ENCODE measurements around the gene RRAS. TPM values are rescaled to one million over a fixed set of nuclear protein-coding genes. Genes with fewer than 3 reads are reported as not detected.

RRAS gene
- 10 to 100 TPM; 43.9 to 89.8 (median 48.6) TPM for total RNA-seq
- long read RNA-seq, donor 1, transcript RRAS-201 (6 exons, 1,044 nt) = major isoform, 161 of 190 reads
- long read RNA-seq, donor 1, partial matches to known transcripts = 22 of 190 reads
- long read RNA-seq, donor 1, other reads (novel, unspliced or antisense) = 7 of 190 reads
- long read RNA-seq, donor 2, partial matches to known transcripts = 1 of 2 reads
- long read RNA-seq, donor 2, other reads (novel, unspliced or antisense) = 1 of 2 reads

DNA sequence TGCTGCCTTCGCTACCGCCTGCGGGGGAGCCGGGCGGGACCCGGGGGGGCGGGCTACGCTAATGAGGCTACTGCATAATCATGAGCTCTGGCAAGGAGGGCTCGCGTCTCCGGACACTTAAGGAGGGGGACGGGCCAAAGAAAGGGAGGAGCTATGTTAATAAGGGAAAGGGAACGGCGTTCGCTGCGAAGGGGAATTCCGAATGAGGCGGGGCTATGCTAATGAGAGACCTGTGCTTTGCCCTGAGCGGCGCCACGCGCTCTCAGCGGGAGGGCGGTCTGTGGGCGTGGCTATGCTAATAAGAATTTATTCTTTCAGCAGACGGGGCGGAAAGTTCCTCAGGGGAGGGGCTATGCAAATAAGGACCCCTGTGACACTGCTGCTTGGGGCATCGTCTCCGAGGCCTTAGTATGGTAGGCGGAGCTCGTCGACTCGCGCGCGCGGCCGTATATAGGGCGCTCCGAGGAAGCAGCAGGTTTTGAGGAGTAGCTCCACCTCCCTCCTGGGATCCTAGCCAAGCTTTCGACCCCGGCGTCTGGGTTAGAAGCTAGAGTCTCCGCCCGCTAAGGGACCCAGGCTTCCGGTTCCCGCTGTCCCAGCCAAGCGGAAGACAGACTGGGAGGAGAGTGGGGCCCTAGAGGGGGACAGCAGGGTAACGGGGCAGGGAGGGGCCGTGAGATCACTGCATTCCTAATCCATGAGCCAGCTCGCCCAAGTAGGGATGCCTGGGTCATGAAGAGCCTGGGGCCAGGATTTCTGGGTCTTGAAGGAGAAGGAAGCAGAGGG, at the start of gene RRAS:
Gene RRAS, minus strand, starts transcription at position 31 of the 786 bp plus-strand sequence. CDS start 45 bp downstream, outside the sequence.
- peak; percentile 99 to 100 (median 100) for DNase-seq
- no peaks in the 10 kb centered on the region for H3K9me3 ChIP-seq
- intact Hi-C loops (cut with DNase I, micrococcal nuclease) = no loop called here
- H3K36me3 ChIP-seq (ENCODE audit: low read depth) = peaks cover 5% of the 10 kb centered on the region
- H3K4me3 ChIP-seq = peak within 1 kb of the TSS; percentile 28
- peak; percentile 73 for ATAC-seq
- TF ChIP-seq, protein P1, sequence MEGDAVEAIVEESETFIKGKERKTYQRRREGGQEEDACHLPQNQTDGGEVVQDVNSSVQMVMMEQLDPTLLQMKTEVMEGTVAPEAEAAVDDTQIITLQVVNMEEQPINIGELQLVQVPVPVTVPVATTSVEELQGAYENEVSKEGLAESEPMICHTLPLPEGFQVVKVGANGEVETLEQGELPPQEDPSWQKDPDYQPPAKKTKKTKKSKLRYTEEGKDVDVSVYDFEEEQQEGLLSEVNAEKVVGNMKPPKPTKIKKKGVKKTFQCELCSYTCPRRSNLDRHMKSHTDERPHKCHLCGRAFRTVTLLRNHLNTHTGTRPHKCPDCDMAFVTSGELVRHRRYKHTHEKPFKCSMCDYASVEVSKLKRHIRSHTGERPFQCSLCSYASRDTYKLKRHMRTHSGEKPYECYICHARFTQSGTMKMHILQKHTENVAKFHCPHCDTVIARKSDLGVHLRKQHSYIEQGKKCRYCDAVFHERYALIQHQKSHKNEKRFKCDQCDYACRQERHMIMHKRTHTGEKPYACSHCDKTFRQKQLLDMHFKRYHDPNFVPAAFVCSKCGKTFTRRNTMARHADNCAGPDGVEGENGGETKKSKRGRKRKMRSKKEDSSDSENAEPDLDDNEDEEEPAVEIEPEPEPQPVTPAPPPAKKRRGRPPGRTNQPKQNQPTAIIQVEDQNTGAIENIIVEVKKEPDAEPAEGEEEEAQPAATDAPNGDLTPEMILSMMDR (IDR thresholded peaks at IDR 0.05) = peak; percentile 11
- H3K4me1 ChIP-seq (ENCODE audit: low read depth) = peaks cover 32% of the 10 kb centered on the region

DNA sequence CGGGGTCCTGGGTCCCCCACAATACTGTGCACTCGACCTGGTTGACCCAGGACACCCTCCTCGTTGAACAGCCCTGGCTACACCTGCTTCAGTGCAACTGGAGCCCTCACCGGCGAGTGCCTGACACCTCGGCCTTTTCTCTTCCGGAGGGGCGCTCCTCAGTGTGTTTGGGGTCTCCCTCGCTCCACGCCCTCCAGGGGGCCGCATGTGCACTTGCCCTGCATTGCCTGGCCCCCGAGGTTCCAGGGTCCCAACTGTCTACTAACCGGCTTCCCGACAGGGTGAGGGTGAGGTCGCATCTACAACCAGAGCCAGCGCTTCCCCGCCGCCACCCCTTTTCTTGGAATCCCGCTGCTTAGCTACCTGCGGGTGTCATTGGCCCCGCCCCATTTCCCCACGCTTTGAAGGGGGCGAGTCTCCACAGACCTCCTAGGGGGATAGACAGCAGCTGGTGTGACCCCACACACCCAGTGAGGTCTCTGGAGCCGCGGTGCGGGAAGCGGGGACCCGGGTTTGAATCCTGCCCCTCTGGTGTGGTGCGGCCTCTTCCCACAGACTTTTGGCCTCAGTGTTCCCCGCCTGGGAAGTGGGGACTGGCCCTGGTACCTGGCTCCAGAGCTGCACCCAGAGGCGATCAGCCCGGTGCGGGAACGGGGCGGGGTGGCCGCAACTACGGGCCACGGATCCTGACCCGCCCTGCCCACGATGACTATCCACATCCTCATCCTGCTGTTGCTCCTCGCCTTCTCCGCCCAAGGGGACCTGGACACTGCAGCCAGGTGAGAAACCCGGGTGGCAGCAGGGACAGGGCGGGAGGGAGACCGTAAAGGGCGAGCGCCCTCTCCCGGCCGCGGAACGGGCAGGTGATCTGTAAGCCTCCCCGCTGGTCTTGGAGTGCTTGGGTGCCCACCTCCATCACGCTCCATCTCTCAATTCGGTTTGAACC, 49.5 kb upstream of the RRAS start, which contains the start of gene ADM5:
Gene ADM5, plus strand, starts transcription at position 462 of the 946 bp plus-strand sequence. Its CDS starts 244 bp downstream, at position 706.
- DNase-seq (peak in 2 of 3 donors; percentile 78), ATAC-seq (peak; percentile 84)
- peaks cover 17% of the 10 kb centered on the region for H3K4me1 ChIP-seq (ENCODE audit: low read depth)
- intact Hi-C loops (cut with DNase I, micrococcal nuclease) = loop anchor here in 1 of 2 donors (10.0 kb wide), 1 partner anchor 105 kb away; the partner anchor contains the start of genes NOSIP and PRRG2
- TF ChIP-seq, protein P1 (IDR thresholded peaks at IDR 0.05) = no peak
- no peaks in the 10 kb centered on the region for H3K36me3 ChIP-seq (ENCODE audit: low read depth)
- H3K4me3 ChIP-seq = no peak within 1 kb of the TSS
- no peaks in the 10 kb centered on the region for H3K9me3 ChIP-seq

DNA sequence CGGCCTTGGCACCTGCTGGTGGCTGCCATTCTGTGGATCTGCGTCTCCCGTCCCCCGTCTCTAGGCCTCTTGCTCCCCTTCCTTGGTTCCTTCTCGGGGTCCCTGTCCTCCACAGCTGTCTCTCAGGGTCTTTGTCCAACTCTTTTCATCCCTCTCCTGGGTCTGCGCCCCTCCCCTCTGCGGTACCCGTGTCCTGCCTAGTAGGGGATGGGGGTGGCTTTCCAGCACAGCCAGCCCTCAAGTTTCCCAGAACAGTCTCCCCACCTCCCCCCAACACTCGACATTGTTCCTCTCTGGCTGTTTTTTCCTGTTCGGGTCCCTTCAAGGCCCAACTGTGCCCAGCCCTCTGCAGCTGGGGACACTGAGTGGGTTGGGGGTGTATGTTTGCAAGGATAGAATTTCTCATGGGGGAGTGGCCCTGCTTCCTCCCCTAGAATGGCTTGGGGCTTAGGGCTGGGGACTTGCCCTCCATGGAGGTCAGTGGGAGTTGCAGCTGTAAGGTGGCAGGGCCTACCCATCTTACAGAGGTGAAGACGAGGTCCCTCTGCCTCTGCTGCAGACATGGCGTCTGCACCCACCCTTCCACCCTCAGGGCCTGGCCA, 48.7 kb upstream of the RRAS start:
- no peak for DNase-seq
- no peak overlapping the region for H3K4me3 ChIP-seq
- intact Hi-C loops (cut with DNase I, micrococcal nuclease) = loop anchor here in 1 of 2 donors (10.0 kb wide), 1 partner anchor 104 kb away; the partner anchor contains the start of genes NOSIP and PRRG2
- no peaks in the 10 kb centered on the region for H3K9me3 ChIP-seq
- no peaks in the 10 kb centered on the region for H3K36me3 ChIP-seq (ENCODE audit: low read depth)
- peaks cover 17% of the 10 kb centered on the region for H3K4me1 ChIP-seq (ENCODE audit: low read depth)
- no peak for ATAC-seq
- TF ChIP-seq, protein P1 (IDR thresholded peaks at IDR 0.05) = no peak

DNA sequence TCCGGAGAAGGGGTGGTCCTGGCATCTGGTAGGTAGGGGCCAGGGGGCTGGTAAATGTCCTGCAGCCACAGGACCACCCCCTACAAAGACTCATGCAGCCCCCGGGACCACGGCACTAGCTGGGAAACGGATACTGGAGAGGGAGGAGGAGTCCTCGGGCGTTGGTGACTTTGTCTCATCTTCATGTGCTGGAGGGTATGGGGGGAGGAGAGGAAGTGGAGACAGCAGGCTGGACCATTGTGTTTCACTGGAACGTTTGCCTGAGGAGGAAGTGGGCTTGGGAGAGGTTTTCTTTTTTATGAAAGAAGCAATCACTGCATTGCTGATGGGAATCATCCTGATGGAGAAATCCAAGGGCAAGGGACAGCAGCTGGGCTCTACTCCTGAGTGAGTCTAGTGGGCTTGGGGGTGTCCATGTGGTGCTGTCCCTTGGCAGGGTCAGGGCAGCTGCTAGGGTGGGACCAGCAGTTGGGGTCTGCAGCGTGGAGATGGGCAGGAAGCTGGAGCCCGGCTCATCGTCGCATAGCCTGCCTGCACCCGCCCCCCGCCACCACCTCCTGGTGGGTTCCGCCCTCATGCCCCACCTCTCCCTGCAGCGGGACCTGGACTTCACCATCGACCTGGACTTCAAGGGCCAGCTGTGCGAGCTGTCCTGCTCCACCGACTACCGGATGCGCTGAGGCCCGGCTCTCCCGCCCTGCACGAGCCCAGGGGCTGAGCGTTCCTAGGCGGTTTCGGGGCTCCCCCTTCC, 47.8 kb upstream of the RRAS start:
- ATAC-seq (no peak), DNase-seq (no peak)
- H3K36me3 ChIP-seq (ENCODE audit: low read depth) = no peaks in the 10 kb centered on the region
- TF ChIP-seq, protein P1 (IDR thresholded peaks at IDR 0.05) = no peak
- H3K4me1 ChIP-seq (ENCODE audit: low read depth) = peaks cover 17% of the 10 kb centered on the region
- H3K9me3 ChIP-seq = no peaks in the 10 kb centered on the region
- intact Hi-C loops (cut with DNase I, micrococcal nuclease) = loop anchor here in 1 of 2 donors (10.0 kb wide), 1 partner anchor 103 kb away; the partner anchor contains the start of genes NOSIP and PRRG2
- no peak overlapping the region for H3K4me3 ChIP-seq

All from mucosa of descending colon (tissue), 3 donors.